ENCODE measurements around the gene NFIA. TPM values are rescaled to one million over a fixed set of nuclear protein-coding genes. Genes with fewer than 3 reads are reported as not detected.

The NFIA gene
- total and polyA plus RNA-seq, 9 of the 15 experiments (the other 6 are each of a cell fraction or from before 2014, with no cell fraction given), result 5.3 to 24.9 (median 9.8) TPM

DNA sequence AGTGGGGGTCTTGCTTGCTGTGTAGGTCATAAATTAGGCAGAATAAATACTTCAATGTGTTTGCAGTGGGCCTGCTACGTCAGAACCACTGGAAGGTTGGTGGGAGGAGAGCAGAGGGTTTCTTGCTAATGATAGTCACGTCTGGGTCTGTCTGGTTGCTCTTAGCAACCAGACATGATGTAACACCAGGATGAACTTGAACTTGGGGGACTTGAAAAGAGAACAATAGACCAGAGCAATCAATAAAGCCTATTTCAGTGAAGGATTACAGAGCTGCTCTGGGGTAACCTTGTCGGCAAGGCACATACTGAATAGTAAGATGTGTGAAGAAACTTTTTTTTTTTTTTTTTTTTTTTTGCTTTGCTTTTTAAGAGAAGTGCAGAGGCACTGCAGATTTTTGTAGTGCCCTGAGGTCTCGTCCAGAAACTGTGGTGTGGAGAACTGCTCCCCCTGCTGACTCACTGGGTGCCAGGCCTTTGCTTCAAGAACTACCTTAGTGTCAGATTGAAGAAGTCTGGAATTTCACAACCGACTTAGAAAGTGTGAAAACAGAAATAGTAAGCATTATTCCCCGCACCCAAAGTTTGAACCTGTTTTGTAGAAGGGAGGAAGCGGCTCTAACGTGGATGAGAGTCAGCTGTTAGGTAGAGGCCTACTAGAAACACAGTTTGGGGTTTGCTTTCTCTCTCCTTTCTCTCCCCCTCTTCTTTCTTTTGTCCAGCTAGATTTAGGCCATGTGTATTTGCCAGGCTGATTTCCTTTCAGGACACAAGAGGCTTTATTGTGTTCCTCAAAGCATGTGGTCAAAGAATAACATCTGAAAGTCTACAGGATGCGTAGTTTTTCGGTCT, 371.0 kb downstream of the NFIA start (continued):
- TF ChIP-seq, protein P1, sequence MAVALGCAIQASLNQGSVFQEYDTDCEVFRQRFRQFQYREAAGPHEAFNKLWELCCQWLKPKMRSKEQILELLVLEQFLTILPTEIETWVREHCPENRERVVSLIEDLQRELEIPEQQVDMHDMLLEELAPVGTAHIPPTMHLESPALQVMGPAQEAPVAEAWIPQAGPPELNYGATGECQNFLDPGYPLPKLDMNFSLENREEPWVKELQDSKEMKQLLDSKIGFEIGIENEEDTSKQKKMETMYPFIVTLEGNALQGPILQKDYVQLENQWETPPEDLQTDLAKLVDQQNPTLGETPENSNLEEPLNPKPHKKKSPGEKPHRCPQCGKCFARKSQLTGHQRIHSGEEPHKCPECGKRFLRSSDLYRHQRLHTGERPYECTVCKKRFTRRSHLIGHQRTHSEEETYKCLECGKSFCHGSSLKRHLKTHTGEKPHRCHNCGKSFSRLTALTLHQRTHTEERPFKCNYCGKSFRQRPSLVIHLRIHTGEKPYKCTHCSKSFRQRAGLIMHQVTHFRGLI (CRISPR knock-in tag; IDR thresholded peaks at IDR 0.05), result no peak
- TF ChIP-seq GABPA (tag; conservative IDR thresholded peaks at IDR 0.05; ENCODE audit: low read depth), result no peak
- TF ChIP-seq HOXB6 (CRISPR knock-in tag; IDR thresholded peaks at IDR 0.05; ENCODE audit: borderline replicate concordance), result no peak
- no peak for TF ChIP-seq HEY1 (CRISPR knock-in tag; IDR thresholded peaks at IDR 0.05; ENCODE audit: borderline replicate concordance)
- no peak for TF ChIP-seq BCL6 (CRISPR knock-in tag; IDR thresholded peaks at IDR 0.05)
- no peak for TF ChIP-seq BDP1 (IDR thresholded peaks at IDR 0.05; ENCODE audit: insufficient read depth, insufficient read length)
- TF ChIP-seq PML (IDR thresholded peaks at IDR 0.05; ENCODE audit: low read length), result 0 out of 2 replicates have a peak, but pooled peaks have one; percentile 15
- TF ChIP-seq L3MBTL2 (IDR thresholded peaks at IDR 0.05), result no peak; the same call in 1 of the 2 replicates
- no peak for TF ChIP-seq AFF4 (CRISPR knock-in tag; IDR thresholded peaks at IDR 0.05)
- TF ChIP-seq, protein P2, sequence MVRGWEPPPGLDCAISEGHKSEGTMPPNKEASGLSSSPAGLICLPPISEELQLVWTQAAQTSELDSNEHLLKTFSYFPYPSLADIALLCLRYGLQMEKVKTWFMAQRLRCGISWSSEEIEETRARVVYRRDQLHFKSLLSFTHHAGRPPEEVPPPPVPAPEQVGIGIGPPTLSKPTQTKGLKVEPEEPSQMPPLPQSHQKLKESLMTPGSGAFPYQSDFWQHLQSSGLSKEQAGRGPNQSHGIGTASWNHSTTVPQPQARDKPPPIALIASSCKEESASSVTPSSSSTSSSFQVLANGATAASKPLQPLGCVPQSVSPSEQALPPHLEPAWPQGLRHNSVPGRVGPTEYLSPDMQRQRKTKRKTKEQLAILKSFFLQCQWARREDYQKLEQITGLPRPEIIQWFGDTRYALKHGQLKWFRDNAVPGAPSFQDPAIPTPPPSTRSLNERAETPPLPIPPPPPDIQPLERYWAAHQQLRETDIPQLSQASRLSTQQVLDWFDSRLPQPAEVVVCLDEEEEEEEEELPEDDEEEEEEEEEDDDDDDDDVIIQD (CRISPR knock-in tag; IDR thresholded peaks at IDR 0.05), result no peak
- no peak for TF ChIP-seq PHF20 (IDR thresholded peaks at IDR 0.05; ENCODE audit: partially characterized antibody)
- no peak for TF ChIP-seq ZNF280A (IDR thresholded peaks at IDR 0.05; ENCODE audit: low read depth, partially characterized antibody)
- TF ChIP-seq, protein P3, sequence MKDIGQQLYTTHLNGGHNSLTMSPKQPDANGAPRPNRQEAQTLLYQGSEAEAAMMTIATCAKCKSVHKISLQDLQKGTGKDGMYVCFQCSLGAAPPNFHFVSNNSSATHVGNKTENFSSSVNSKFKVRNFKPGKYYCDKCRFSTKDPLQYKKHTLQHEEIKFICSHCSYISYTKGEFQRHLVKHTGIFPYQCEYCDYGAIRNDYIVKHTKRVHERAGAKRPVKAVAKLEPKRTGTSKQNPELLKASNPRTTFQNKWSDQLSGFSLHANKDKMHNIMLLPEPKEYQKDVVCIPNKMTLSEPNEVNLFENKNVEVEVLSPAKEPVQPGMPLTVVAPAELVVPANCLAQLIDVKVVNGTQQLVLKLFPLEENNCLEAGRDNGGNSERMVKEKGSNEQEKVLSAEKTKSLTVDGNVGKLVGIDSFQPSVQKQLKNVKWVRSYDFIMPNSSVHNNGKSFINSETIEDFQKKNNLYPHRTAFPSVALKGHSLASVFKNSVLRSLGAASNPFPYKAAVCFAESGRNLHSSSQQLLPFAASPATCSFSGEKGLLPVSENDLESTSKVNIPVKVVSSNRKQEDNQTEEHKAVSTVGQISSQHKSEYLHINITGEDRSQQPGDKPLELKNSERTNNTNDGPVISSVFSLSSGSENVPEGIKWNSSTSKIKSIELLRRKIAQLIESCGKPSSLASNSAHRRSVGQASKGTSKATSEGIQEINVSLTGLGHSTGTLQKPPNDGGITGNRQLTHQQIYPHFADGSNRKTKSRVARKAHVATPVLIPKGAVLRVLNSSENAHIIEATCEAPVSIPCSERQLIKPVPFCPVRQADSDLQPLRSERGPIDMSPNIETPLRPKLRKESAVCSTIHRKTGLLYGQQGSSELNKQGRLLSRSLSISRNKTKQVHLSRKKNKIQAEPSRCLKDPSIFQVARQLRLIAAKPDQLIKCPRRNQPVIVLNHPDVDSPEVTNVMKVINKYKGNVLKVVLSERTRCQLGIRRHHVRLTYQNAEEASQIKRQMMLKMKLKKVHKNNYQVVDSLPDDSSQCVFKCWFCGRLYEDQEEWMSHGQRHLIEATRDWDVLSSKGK (CRISPR knock-in tag; IDR thresholded peaks at IDR 0.05), result no peak
- no peak for TF ChIP-seq XRCC4 (IDR thresholded peaks at IDR 0.05; ENCODE audit: extremely low read depth, insufficient read depth, insufficient read length)
